IMR-90 (cell line): Measurements from ENCODE around the gene SNAP29. TPM values are rescaled to one million over a fixed set of nuclear protein-coding genes. Genes with fewer than 3 reads are reported as not detected.

Experiments used
- ATAC-seq: fragments of 200-7000 bp; cut with Tn5 transposase; 2 replicates; pipeline ENCODE4 v1.9.1; 2020; ENCODE audit warnings: low read depth, mild to moderate bottlenecking, moderate library complexity
- BruUV-seq: library from RNA; stranded (reverse); fragments of 400-500 nt; replicated peaks from 2 replicates; lab custom pipeline; 2021; lab: Mats Ljungman, UMichigan
- CTCF ChIA-PET: fragments of 300-600 bp; formaldehyde crosslinking; extraction: SDS; loops from one replicate; lab custom pipeline; 2021; ENCODE audit warnings: antibody characterized with exemption; lab: Yijun Ruan, JAX
- POLR2A ChIA-PET: fragments of 300-600 bp; sonication (Branson Sonifier 250); formaldehyde crosslinking; loops from one replicate; lab custom pipeline; 2022; ENCODE audit warnings: antibody characterized with exemption; ENCODE audit not compliant: unreplicated experiment; lab: Charles Lee
- DNase-seq: peaks from one replicate; pipeline ENCODE4 v3.0.0; 2013
- H2AFZ ChIP-seq: replicated peaks from 2 replicates; pipeline ENCODE3; 2013; ENCODE audit warnings: low read length, mild to moderate bottlenecking; ENCODE audit not compliant: poor library complexity
- H2AK5ac ChIP-seq: 2 replicates; pipeline ENCODE4 v1.6.1; 2013; ENCODE audit warnings: low read depth, low read length, inconsistent platforms
- H2AK9ac ChIP-seq: replicated peaks from 2 replicates; pipeline ENCODE3; 2013; ENCODE audit warnings: mild to moderate bottlenecking, low read depth, low read length, moderate library complexity; ENCODE audit not compliant: poor library complexity
- H2BK120ac ChIP-seq: 2 replicates; pipeline ENCODE4 v1.6.1; 2013; ENCODE audit warnings: low read depth, low read length, inconsistent platforms
- H2BK15ac ChIP-seq: 3 replicates; pipeline ENCODE4 v1.6.1; 2013; ENCODE audit warnings: low read depth, low read length, inconsistent platforms
- H2BK20ac ChIP-seq: 2 replicates; pipeline ENCODE4 v1.6.1; 2013; ENCODE audit warnings: low read depth, mild to moderate bottlenecking, inconsistent platforms, low read length, moderate library complexity
- H2BK5ac ChIP-seq: 2 replicates; pipeline ENCODE4 v1.6.1; 2013; ENCODE audit warnings: mild to moderate bottlenecking, low read depth, low read length, inconsistent platforms; ENCODE audit not compliant: poor library complexity, severe bottlenecking
- H3K14ac ChIP-seq: replicated peaks from 2 replicates; pipeline ENCODE4 v1.6.1; 2013; ENCODE audit warnings: low read depth, low read length, inconsistent platforms
- H3K18ac ChIP-seq: 2 replicates; pipeline ENCODE4 v1.6.1; 2013; ENCODE audit warnings: low read depth, low read length, control low read depth
- H3K23ac ChIP-seq: 2 replicates; pipeline ENCODE4 v1.6.1; 2013; ENCODE audit warnings: low read depth, low read length, inconsistent platforms
- H3K27ac ChIP-seq: 2 replicates; pipeline ENCODE4 v1.5.1; 2013; ENCODE audit warnings: mild to moderate bottlenecking, control low read depth, low read length; ENCODE audit not compliant: insufficient read depth
- H3K27me3 ChIP-seq: 2 replicates; pipeline ENCODE4 v1.6.1; 2013; ENCODE audit warnings: low read length; ENCODE audit not compliant: control insufficient read depth, insufficient read depth
- H3K36me3 ChIP-seq: 2 replicates; pipeline ENCODE4 v1.6.1; 2013; ENCODE audit warnings: low read length, mixed read lengths; ENCODE audit not compliant: control insufficient read depth, insufficient read depth
- H3K4ac ChIP-seq: 2 replicates; pipeline ENCODE4 v1.6.1; 2013; ENCODE audit warnings: low read depth, low read length, inconsistent platforms
- H3K4me1 ChIP-seq: 2 replicates; pipeline ENCODE4 v1.6.1; 2013; ENCODE audit warnings: low read length, mixed read lengths; ENCODE audit not compliant: control insufficient read depth, insufficient read depth
- H3K4me2 ChIP-seq: 2 replicates; pipeline ENCODE4 v1.6.1; 2013; ENCODE audit warnings: low read depth, mild to moderate bottlenecking, control low read depth, low read length, moderate library complexity
- H3K4me3 ChIP-seq: 2 replicates; pipeline ENCODE4 v1.5.1; 2013; ENCODE audit warnings: low read depth, mild to moderate bottlenecking, control low read depth, low read length, moderate library complexity; ENCODE audit not compliant: insufficient read depth
- H3K56ac ChIP-seq: 2 replicates; pipeline ENCODE4 v1.6.1; 2013; ENCODE audit warnings: low read length, inconsistent platforms; ENCODE audit not compliant: insufficient read depth; ENCODE audit errors: extremely low read depth
- H3K79me1 ChIP-seq, 2 experiments: 2 replicates each; pipeline ENCODE4 v1.6.1; 2013; ENCODE audit warnings: low read length in 2 of 2, inconsistent platforms in 1 of 2, low read depth in 1 of 2
- H3K9ac ChIP-seq: 2 replicates; pipeline ENCODE4 v1.6.1; 2013; ENCODE audit warnings: low read depth, low read length, control low read depth
- H3K9me1 ChIP-seq: 2 replicates; pipeline ENCODE4 v1.6.1; 2013; ENCODE audit warnings: low read length, inconsistent platforms; ENCODE audit not compliant: insufficient read depth
- H3K9me3 ChIP-seq: 2 replicates; pipeline ENCODE4 v1.6.1; 2013; ENCODE audit warnings: low read length; ENCODE audit not compliant: control insufficient read depth, insufficient read depth
- H4K20me1 ChIP-seq: 2 replicates; pipeline ENCODE4 v1.6.1; 2013; ENCODE audit warnings: low read length, inconsistent platforms; ENCODE audit not compliant: insufficient read depth
- H4K5ac ChIP-seq: 2 replicates; pipeline ENCODE4 v1.6.1; 2013; ENCODE audit warnings: mild to moderate bottlenecking, low read depth, low read length, control low read depth
- H4K8ac ChIP-seq, 2 experiments: 2 replicates each; pipeline ENCODE4 v1.6.1; 2013; ENCODE audit warnings: low read depth in 2 of 2, low read length in 2 of 2, control low read depth in 1 of 2, inconsistent platforms in 1 of 2
- H4K91ac ChIP-seq: 2 replicates; pipeline ENCODE4 v1.6.1; 2013; ENCODE audit warnings: low read depth, low read length, inconsistent platforms; ENCODE audit not compliant: insufficient read depth
- CEBPB ChIP-seq: IDR thresholded peaks from 2 replicates; pipeline ENCODE4 v1.6.1; 2012; ENCODE audit warnings: low read depth, low read length, improper control_type of control experiment
- CHD1 ChIP-seq: IDR thresholded peaks from 2 replicates; pipeline ENCODE4 v1.6.1; 2012; ENCODE audit warnings: low read depth, low read length, improper control_type of control experiment
- ELK1 ChIP-seq: fragments of 150-350 bp; IDR thresholded peaks from 2 replicates; pipeline ENCODE4 v1.6.1; 2016; ENCODE audit warnings: low read depth, mild to moderate bottlenecking, low read length, moderate library complexity, borderline replicate concordance
- FOS ChIP-seq: fragments of 150-350 bp; IDR thresholded peaks from 2 replicates; pipeline ENCODE4 v1.6.1; 2016; ENCODE audit warnings: low read depth, low read length
- MXI1 ChIP-seq: IDR thresholded peaks from 2 replicates; pipeline ENCODE4 v1.6.1; 2012; ENCODE audit warnings: low read depth, mild to moderate bottlenecking, low read length, moderate library complexity, borderline replicate concordance
- NFE2L2 ChIP-seq: fragments of 150-350 bp; IDR thresholded peaks from 2 replicates; pipeline ENCODE4 v1.6.1; 2016; ENCODE audit warnings: low read depth, mild to moderate bottlenecking, low read length
- RAD21 ChIP-seq: IDR thresholded peaks from 2 replicates; pipeline ENCODE4 v1.6.1; 2012; ENCODE audit warnings: low read length, improper control_type of control experiment
- RCOR1 ChIP-seq: IDR thresholded peaks from 2 replicates; pipeline ENCODE4 v1.6.1; 2012; ENCODE audit warnings: mild to moderate bottlenecking, low read length, improper control_type of control experiment; ENCODE audit not compliant: insufficient replicate concordance
- SMC3 ChIP-seq: fragments of 150-350 bp; IDR thresholded peaks from 2 replicates; pipeline ENCODE4 v1.6.1; 2016; ENCODE audit warnings: low read depth, mild to moderate bottlenecking, antibody characterized with exemption, low read length, moderate library complexity
- WGBS, 2 experiments: methylation state at CpG; one replicate each; pipeline versions ENCODE4 v1.1.5 to v1.1.7; 2013; ENCODE audit warnings: missing lambda C conversion rate in 2 of 2; ENCODE audit not compliant: insufficient read length in 1 of 2; ENCODE audit errors: extremely low coverage in 2 of 2; 5-methylcytosine and 5-hydroxymethylcytosine counted together
- dilution Hi-C: fragments of 300-500 bp; cut with HindIII; formaldehyde crosslinking; loops from one replicate; pipeline ENCODE4 v1.14.3; 2018; ENCODE audit warnings: low sequenced_read_pairs; ENCODE audit not compliant: unreplicated experiment
- in situ Hi-C: fragments of 300-500 bp; cut with MboI; formaldehyde crosslinking; loops from 3 replicates; pipeline ENCODE4 v1.14.3; 2019; ENCODE audit warnings: low sequenced_read_pairs, inconsistent platforms, mixed read lengths
- intact Hi-C: fragments of 100-400 bp; cut with micrococcal nuclease; formaldehyde crosslinking; loops from 2 replicates; pipeline ENCODE4 v1.10.0; 2022
- polyA plus RNA-seq, 3 experiments: library from polyadenylated mRNA; depleted of rRNA; stranded (reverse); fragments of >200 nt; gene quantifications; 2 replicates each; pipeline ENCODE4 v1.2.3, GENCODE V29; 2012; ENCODE audit warnings: low replicate concordance in 1 of 3
- total RNA-seq: library from RNA; depleted of rRNA; stranded (reverse); fragments of >200 nt; gene quantifications from 2 replicates; pipeline ENCODE4 v1.2.3, GENCODE V29; 2012

SNAP29 gene
- total and polyA plus RNA-seq, 2 of the 4 experiments (the other 2 are of a cell fraction): 10.6 to 29.5 TPM

GRCh38 chr22:20843501-20843900 lies 15.3 kb upstream of the SNAP29 start:
- H3K27ac ChIP-seq: no peak overlapping the region
- no peak overlapping the region for H3K9ac ChIP-seq
- no peaks in the 10 kb centered on the region for H3K9me3 ChIP-seq
- no peak overlapping the region for H2BK5ac ChIP-seq
- H3K4ac ChIP-seq: no peak overlapping the region
- H3K4me3 ChIP-seq: no peak overlapping the region
- no TSS peak for BruUV-seq
- peaks cover 32 to 68% of the 10 kb centered on the region in 2 experiments for H3K79me1 ChIP-seq
- no peak for DNase-seq
- H4K8ac ChIP-seq: no peak overlapping the region
- H3K36me3 ChIP-seq: no peaks in the 10 kb centered on the region
- no peaks in the 10 kb centered on the region for H3K27me3 ChIP-seq
- H2BK20ac ChIP-seq: no peak overlapping the region
- CTCF ChIA-PET: no interaction called here
- intact Hi-C loops: no loop called here
- no peak overlapping the region for H3K23ac ChIP-seq
- no peak overlapping the region for H3K4me2 ChIP-seq
- H2BK15ac ChIP-seq: no peak overlapping the region
- no peak overlapping the region for H2BK120ac ChIP-seq
- no peak overlapping the region for H3K14ac ChIP-seq
- no peak overlapping the region for H2AK5ac ChIP-seq
- 17% methylated on average over 1 of the region's 2 CpGs; no CpG with 5 or more reads in 1 of the 2 experiments for WGBS, 2 experiments
- no peak for ATAC-seq
- in situ Hi-C loops: no loop called here
- no peak overlapping the region for H2AFZ ChIP-seq
- no peak overlapping the region for H4K91ac ChIP-seq
- peaks cover 8% of the 10 kb centered on the region for H3K4me1 ChIP-seq
- no peak overlapping the region for H3K56ac ChIP-seq
- POLR2A ChIA-PET: no interaction called here
- H4K20me1 ChIP-seq: peaks cover 31% of the 10 kb centered on the region
- H3K18ac ChIP-seq: no peak overlapping the region
- no peak overlapping the region for H4K5ac ChIP-seq
- TF ChIP-seq MXI1 (no peak), CEBPB (no peak), ELK1 (no peak), FOS (no peak), CHD1 (no peak), RAD21 (no peak), NFE2L2 (no peak), SMC3 (no peak), RCOR1 (no peak)
- dilution Hi-C loops: no loop called here
- H3K9me1 ChIP-seq: peaks cover 8% of the 10 kb centered on the region
- H2AK9ac ChIP-seq: no peak overlapping the region
